CD14-positive monocyte (primary cell): Measurements from ENCODE around the gene APMAP. TPM values are rescaled to one million over a fixed set of nuclear protein-coding genes. Genes with fewer than 3 reads are reported as not detected.
A peak's percentile ranks its signal among the peaks of the same experiment; 100 is the strongest.

Source experiments
- DNase-seq, 3 donors: peaks; one replicate each; pipeline ENCODE4 v3.0.0-alpha.2; 2011 to 2022
- H2AFZ ChIP-seq: 2 replicates; pipeline ENCODE4 v1.6.0; 2012; ENCODE audit warnings: mild to moderate bottlenecking, low read depth, low read length, inconsistent platforms; ENCODE audit not compliant: insufficient read depth, poor library complexity, severe bottlenecking
- H3K27ac ChIP-seq, 2 donors: 1 replicate in 1 of 2; 2 replicates in 1 of 2; pipeline ENCODE4 v1.5.1; 2012 to 2013; ENCODE audit warnings: low read length in 2 of 2, control low read depth in 1 of 2, inconsistent platforms in 1 of 2, low read depth in 1 of 2, mild to moderate bottlenecking in 1 of 2
- H3K27me3 ChIP-seq, 2 donors: one replicate each; pipeline versions ENCODE4 v1.6.0 to v1.6.1; 2011 to 2013; ENCODE audit warnings: low read length in 2 of 2; ENCODE audit not compliant: control insufficient read depth in 2 of 2, insufficient read depth in 2 of 2
- H3K36me3 ChIP-seq, 2 donors: replicated peaks in 1 of 2; 1 replicate in 1 of 2; 2 replicates in 1 of 2; pipeline versions ENCODE4 v1.5.1 to v1.6.1; 2012 to 2013; ENCODE audit warnings: low read length in 2 of 2, control low read depth in 1 of 2, inconsistent platforms in 1 of 2, mild to moderate bottlenecking in 1 of 2; ENCODE audit not compliant: insufficient read depth in 2 of 2, control insufficient read depth in 1 of 2
- H3K4me1 ChIP-seq, 2 donors: 1 replicate in 1 of 2; 2 replicates in 1 of 2; pipeline versions ENCODE4 v1.5.1 to v1.6.1; 2012 to 2013; ENCODE audit warnings: low read length in 2 of 2, control low read depth in 1 of 2, inconsistent platforms in 1 of 2, mild to moderate bottlenecking in 1 of 2, moderate library complexity in 1 of 2; ENCODE audit not compliant: insufficient read depth in 2 of 2, control insufficient read depth in 1 of 2
- H3K4me2 ChIP-seq: replicated peaks from 2 replicates; pipeline ENCODE3; 2012; ENCODE audit warnings: low read length, moderate library complexity, mild to moderate bottlenecking; ENCODE audit not compliant: poor library complexity, severe bottlenecking; ENCODE audit errors: extremely low read depth
- H3K4me3 ChIP-seq, 3 experiments: fragments of 200-600 bp in 1 of 3; sonication (generic) in 1 of 3; replicated peaks in 1 of 3; 1 replicate in 2 of 3; 2 replicates in 1 of 3; pipeline ENCODE4 v1.5.1; 2011 to 2013; ENCODE audit warnings: low read length in 3 of 3, mild to moderate bottlenecking in 3 of 3, control low read depth in 2 of 3, low read depth in 2 of 3, inconsistent platforms in 1 of 3, moderate library complexity in 1 of 3
- H3K79me2 ChIP-seq: 2 replicates; pipeline ENCODE4 v1.6.0; 2012; ENCODE audit warnings: mild to moderate bottlenecking, control low read depth, inconsistent platforms, low read length, moderate library complexity; ENCODE audit not compliant: insufficient read depth
- H3K9ac ChIP-seq: 2 replicates; pipeline ENCODE4 v1.6.0; 2017; ENCODE audit warnings: low read length, mild to moderate bottlenecking; ENCODE audit not compliant: insufficient read depth, poor library complexity, severe bottlenecking
- H3K9me3 ChIP-seq, 2 donors: replicated peaks in 1 of 2; 1 replicate in 1 of 2; 2 replicates in 1 of 2; pipeline versions ENCODE4 v1.5.1 to v1.6.1; 2012 to 2013; ENCODE audit warnings: low read length in 2 of 2, control low read depth in 1 of 2; ENCODE audit not compliant: control insufficient read depth in 1 of 2, insufficient read depth in 1 of 2
- H4K20me1 ChIP-seq: 2 replicates; pipeline ENCODE4 v1.6.0; 2012; ENCODE audit warnings: mild to moderate bottlenecking, low read length, control low read depth, moderate library complexity; ENCODE audit not compliant: insufficient read depth
- H3K27ac Mint-ChIP-seq, 7 donors: one replicate each; pipeline ENCODE4 v1.8.0; 2020; ENCODE audit warnings: mild to moderate bottlenecking in 7 of 7, mixed read lengths in 7 of 7, moderate library complexity in 6 of 7, inconsistent platforms in 2 of 7
- H3K27me3 Mint-ChIP-seq, 3 donors: one replicate each; pipeline ENCODE4 v1.8.0; 2021 to 2022; ENCODE audit warnings: low read depth in 3 of 3, mild to moderate bottlenecking in 3 of 3, mixed read lengths in 3 of 3, moderate library complexity in 3 of 3, inconsistent platforms in 1 of 3
- H3K36me3 Mint-ChIP-seq, 2 donors: one replicate each; pipeline ENCODE4 v1.8.0; 2020; ENCODE audit warnings: mixed read lengths in 2 of 2, inconsistent platforms in 1 of 2, mild to moderate bottlenecking in 1 of 2
- H3K4me1 Mint-ChIP-seq: one replicate; pipeline ENCODE4 v1.8.0; 2020; ENCODE audit warnings: mild to moderate bottlenecking, mixed read lengths
- H3K4me3 Mint-ChIP-seq, 2 donors: one replicate each; pipeline ENCODE4 v1.8.0; 2020; ENCODE audit warnings: mild to moderate bottlenecking in 2 of 2, mixed read lengths in 2 of 2, moderate library complexity in 1 of 2
- H3K9me3 Mint-ChIP-seq, 7 donors: one replicate each; pipeline ENCODE4 v1.8.0; 2020 to 2022; ENCODE audit warnings: mixed read lengths in 7 of 7, mild to moderate bottlenecking in 6 of 7, moderate library complexity in 6 of 7, inconsistent platforms in 2 of 7
- CTCF ChIP-seq: fragments of 200-600 bp; IDR thresholded peaks from one replicate; pipeline ENCODE4 v1.8.0; 2022; ENCODE audit warnings: antibody characterized with exemption, mild to moderate bottlenecking
- WGBS: methylation state at CpG from one replicate; pipeline ENCODE4 v1.1.5; 2013; ENCODE audit warnings: missing lambda C conversion rate; ENCODE audit not compliant: insufficient coverage; 5-methylcytosine and 5-hydroxymethylcytosine counted together
- intact Hi-C, 2 donors: fragments of 100-400 bp; cut with micrococcal nuclease; formaldehyde crosslinking; loops; one replicate each; pipeline versions ENCODE4 v1.15.0 to v1.15.1; 2023
- polyA plus RNA-seq, 3 donors: library from polyadenylated mRNA; depleted of rRNA in 1 of 3; unstranded in 2 of 3; stranded (reverse) in 1 of 3; fragments of 300-500 nt in 2 of 3; fragments of >200 nt in 1 of 3; fragmentation: Illumina TruSeq in 2 of 3; gene quantifications; 1 replicate in 2 of 3; 2 replicates in 1 of 3; pipeline ENCODE4 v1.2.3, GENCODE V29; 2012 to 2021

The APMAP gene
- polyA plus RNA-seq, 3 donors: 26.9 to 74.0 (median 73.2) TPM

- Histone ChIP-seq H3K9ac (no peak overlapping the region), H2AFZ (no peak overlapping the region), H3K36me3 (peaks cover 38 to 74% of the 10 kb centered on the region in 2 donors), H3K27me3 (no peaks in the 10 kb centered on the region), H3K27ac (peak overlapping the region in 1 of 2 donors; percentile 87), H3K4me2 (no peak overlapping the region), H3K4me1 (peaks cover 36 to 46% of the 10 kb centered on the region in 2 donors), H3K9me3 (peaks cover 0 to 10% of the 10 kb centered on the region in 2 donors), H4K20me1 (peaks cover 3% of the 10 kb centered on the region), H3K79me2 (peaks cover 82% of the 10 kb centered on the region), H3K4me3 (no peak overlapping the region)
- Mint-ChIP-seq H3K36me3 (peaks cover 79 to 81% of the 10 kb centered on the region in 2 donors), H3K4me1 (peaks cover 48% of the 10 kb centered on the region), H3K27me3 (peaks cover 0 to 3% (median 0%) of the 10 kb centered on the region in 3 donors), H3K27ac (peak overlapping the region in 6 of 7 donors; percentile 7 to 91 (median 76)), H3K4me3 (no peak overlapping the region), H3K9me3 (peaks cover 0 to 16% (median 11%) of the 10 kb centered on the region in 7 donors)
- DNase-seq: no peak
- intact Hi-C loops: no loop called here
- TF ChIP-seq CTCF: no peak
- WGBS: 97% methylated on average over 13 of the region's 15 CpGs
These were observed 13.3 kb downstream of the APMAP start for GRCh38 chr20:24979036-24979960.

GRCh38 chr20:24978513-24978912 lies 14.0 kb downstream of the APMAP start:
- TF ChIP-seq CTCF: no peak
- no peak for DNase-seq
- peaks cover 41% of the 10 kb centered on the region for H3K4me1 Mint-ChIP-seq

More at GRCh38 chr20:24978513-24978912, 14.0 kb downstream of the APMAP start:
- intact Hi-C loops: no loop called here
- no peak overlapping the region for H3K9ac ChIP-seq
- H3K4me3 ChIP-seq: no peak overlapping the region
- H3K79me2 ChIP-seq: peaks cover 80% of the 10 kb centered on the region
- no peaks in the 10 kb centered on the region for H3K27me3 Mint-ChIP-seq
- no peak overlapping the region for H3K4me3 Mint-ChIP-seq
- no peak overlapping the region for H3K27ac ChIP-seq
- no peaks in the 10 kb centered on the region for H3K27me3 ChIP-seq
- peaks cover 3% of the 10 kb centered on the region for H4K20me1 ChIP-seq
- H2AFZ ChIP-seq: no peak overlapping the region
- peaks cover 29 to 38% of the 10 kb centered on the region in 2 donors for H3K4me1 ChIP-seq
- peaks cover 41 to 80% of the 10 kb centered on the region in 2 donors for H3K36me3 ChIP-seq
- peaks cover 79 to 83% of the 10 kb centered on the region in 2 donors for H3K36me3 Mint-ChIP-seq
- no peak overlapping the region for H3K27ac Mint-ChIP-seq
- 93% methylated on average over 4 of the region's 8 CpGs for WGBS
- H3K4me2 ChIP-seq: no peak overlapping the region
- peaks cover 0 to 16% (median 11%) of the 10 kb centered on the region in 7 donors for H3K9me3 Mint-ChIP-seq
- peaks cover 0 to 10% of the 10 kb centered on the region in 2 donors for H3K9me3 ChIP-seq
